ENCODE results near the gene TOPBP1. TPM values are rescaled to one million over a fixed set of nuclear protein-coding genes. Genes with fewer than 3 reads are reported as not detected.

The TOPBP1 gene
- total RNA-seq, 1 donor, result 25.0 TPM

- no peak for DNase-seq (ENCODE audit: low read depth in 2 of 3, low spot score in 2 of 3)
Observed at GRCh38 chr3:133611534-133611933, 50.2 kb downstream of the TOPBP1 start.

- DNase-seq (ENCODE audit: low read depth in 2 of 3, low spot score in 2 of 3), result no peak
Observed at GRCh38 chr3:133610031-133610430, 51.7 kb downstream of the TOPBP1 start.

GRCh38 chr3:133608388-133608787, 53.4 kb downstream of the TOPBP1 start:
- no peak for DNase-seq (ENCODE audit: low read depth in 2 of 3, low spot score in 2 of 3)

GRCh38 chr3:133607816-133608215, 53.9 kb downstream of the TOPBP1 start:
- no peak for DNase-seq (ENCODE audit: low read depth in 2 of 3, low spot score in 2 of 3)

- no peak for DNase-seq (ENCODE audit: low read depth in 2 of 3, low spot score in 2 of 3)
Observed at GRCh38 chr3:133606902-133607301, 54.8 kb downstream of the TOPBP1 start.

- DNase-seq (ENCODE audit: low read depth in 2 of 3, low spot score in 2 of 3), result no peak
Observed at GRCh38 chr3:133606342-133606741, 55.4 kb downstream of the TOPBP1 start.

- DNase-seq (ENCODE audit: low read depth in 2 of 3, low spot score in 2 of 3), result no peak
Observed at GRCh38 chr3:133600572-133601081, 61.1 kb downstream of the TOPBP1 start.

- DNase-seq (ENCODE audit: low read depth in 2 of 3, low spot score in 2 of 3), result no peak
Observed at GRCh38 chr3:133599280-133599679, 62.5 kb downstream of the TOPBP1 start.

GRCh38 chr3:133598405-133598804, 63.3 kb downstream of the TOPBP1 start:
- DNase-seq (ENCODE audit: low read depth in 2 of 3, low spot score in 2 of 3), result no peak

GRCh38 chr3:133595341-133595740, 66.4 kb downstream of the TOPBP1 start:
- no peak for DNase-seq (ENCODE audit: low read depth in 2 of 3, low spot score in 2 of 3)

- DNase-seq (ENCODE audit: low read depth in 2 of 3, low spot score in 2 of 3), result no peak
Observed at GRCh38 chr3:133593243-133593642, 68.5 kb downstream of the TOPBP1 start.

- no peak for DNase-seq (ENCODE audit: low read depth in 2 of 3, low spot score in 2 of 3)
Observed at GRCh38 chr3:133592843-133593242, 68.9 kb downstream of the TOPBP1 start.

- no peak for DNase-seq (ENCODE audit: low read depth in 2 of 3, low spot score in 2 of 3)
Observed at GRCh38 chr3:133591271-133591742, 70.4 kb downstream of the TOPBP1 start.

GRCh38 chr3:133589503-133589902, 72.2 kb downstream of the TOPBP1 start:
- no peak for DNase-seq (ENCODE audit: low read depth in 2 of 3, low spot score in 2 of 3)

- no peak for DNase-seq (ENCODE audit: low read depth in 2 of 3, low spot score in 2 of 3)
Observed at GRCh38 chr3:133588784-133589465, 72.8 kb downstream of the TOPBP1 start.

GRCh38 chr3:133588035-133588434, 73.7 kb downstream of the TOPBP1 start:
- DNase-seq (ENCODE audit: low read depth in 2 of 3, low spot score in 2 of 3), result no peak

- DNase-seq (ENCODE audit: low read depth in 2 of 3, low spot score in 2 of 3), result no peak
Observed at GRCh38 chr3:133583396-133583795, 78.3 kb downstream of the TOPBP1 start.

GRCh38 chr3:133578548-133579191, 83.1 kb downstream of the TOPBP1 start:
- peak in 2 of 3 donors; percentile 13 to 14 for DNase-seq (ENCODE audit: low read depth in 2 of 3, low spot score in 2 of 3)

- no peak for DNase-seq (ENCODE audit: low read depth in 2 of 3, low spot score in 2 of 3)
Observed at GRCh38 chr3:133576169-133576568, 85.6 kb downstream of the TOPBP1 start.

GRCh38 chr3:133575086-133575485, 86.7 kb downstream of the TOPBP1 start:
- no peak for DNase-seq (ENCODE audit: low read depth in 2 of 3, low spot score in 2 of 3)

GRCh38 chr3:133574260-133574881, 87.4 kb downstream of the TOPBP1 start:
- peak; percentile 49 to 80 (median 80) for DNase-seq (ENCODE audit: low read depth in 2 of 3, low spot score in 2 of 3)
